Stimulated activated CD4-positive, alpha-beta T cell treated with anti-CD3 and anti-CD28 coated beads, Interleukin-4, amount 100 ng/mL, for 24 hours (primary cell): ENCODE data around the gene BSN.

Experiments used
- DNase-seq: peaks from one replicate; pipeline ENCODE4 v3.0.0-alpha.2; 2020

The BSN gene, protein sequence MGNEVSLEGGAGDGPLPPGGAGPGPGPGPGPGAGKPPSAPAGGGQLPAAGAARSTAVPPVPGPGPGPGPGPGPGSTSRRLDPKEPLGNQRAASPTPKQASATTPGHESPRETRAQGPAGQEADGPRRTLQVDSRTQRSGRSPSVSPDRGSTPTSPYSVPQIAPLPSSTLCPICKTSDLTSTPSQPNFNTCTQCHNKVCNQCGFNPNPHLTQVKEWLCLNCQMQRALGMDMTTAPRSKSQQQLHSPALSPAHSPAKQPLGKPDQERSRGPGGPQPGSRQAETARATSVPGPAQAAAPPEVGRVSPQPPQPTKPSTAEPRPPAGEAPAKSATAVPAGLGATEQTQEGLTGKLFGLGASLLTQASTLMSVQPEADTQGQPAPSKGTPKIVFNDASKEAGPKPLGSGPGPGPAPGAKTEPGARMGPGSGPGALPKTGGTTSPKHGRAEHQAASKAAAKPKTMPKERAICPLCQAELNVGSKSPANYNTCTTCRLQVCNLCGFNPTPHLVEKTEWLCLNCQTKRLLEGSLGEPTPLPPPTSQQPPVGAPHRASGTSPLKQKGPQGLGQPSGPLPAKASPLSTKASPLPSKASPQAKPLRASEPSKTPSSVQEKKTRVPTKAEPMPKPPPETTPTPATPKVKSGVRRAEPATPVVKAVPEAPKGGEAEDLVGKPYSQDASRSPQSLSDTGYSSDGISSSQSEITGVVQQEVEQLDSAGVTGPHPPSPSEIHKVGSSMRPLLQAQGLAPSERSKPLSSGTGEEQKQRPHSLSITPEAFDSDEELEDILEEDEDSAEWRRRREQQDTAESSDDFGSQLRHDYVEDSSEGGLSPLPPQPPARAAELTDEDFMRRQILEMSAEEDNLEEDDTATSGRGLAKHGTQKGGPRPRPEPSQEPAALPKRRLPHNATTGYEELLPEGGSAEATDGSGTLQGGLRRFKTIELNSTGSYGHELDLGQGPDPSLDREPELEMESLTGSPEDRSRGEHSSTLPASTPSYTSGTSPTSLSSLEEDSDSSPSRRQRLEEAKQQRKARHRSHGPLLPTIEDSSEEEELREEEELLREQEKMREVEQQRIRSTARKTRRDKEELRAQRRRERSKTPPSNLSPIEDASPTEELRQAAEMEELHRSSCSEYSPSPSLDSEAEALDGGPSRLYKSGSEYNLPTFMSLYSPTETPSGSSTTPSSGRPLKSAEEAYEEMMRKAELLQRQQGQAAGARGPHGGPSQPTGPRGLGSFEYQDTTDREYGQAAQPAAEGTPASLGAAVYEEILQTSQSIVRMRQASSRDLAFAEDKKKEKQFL (N-terminal part only)

DNA sequence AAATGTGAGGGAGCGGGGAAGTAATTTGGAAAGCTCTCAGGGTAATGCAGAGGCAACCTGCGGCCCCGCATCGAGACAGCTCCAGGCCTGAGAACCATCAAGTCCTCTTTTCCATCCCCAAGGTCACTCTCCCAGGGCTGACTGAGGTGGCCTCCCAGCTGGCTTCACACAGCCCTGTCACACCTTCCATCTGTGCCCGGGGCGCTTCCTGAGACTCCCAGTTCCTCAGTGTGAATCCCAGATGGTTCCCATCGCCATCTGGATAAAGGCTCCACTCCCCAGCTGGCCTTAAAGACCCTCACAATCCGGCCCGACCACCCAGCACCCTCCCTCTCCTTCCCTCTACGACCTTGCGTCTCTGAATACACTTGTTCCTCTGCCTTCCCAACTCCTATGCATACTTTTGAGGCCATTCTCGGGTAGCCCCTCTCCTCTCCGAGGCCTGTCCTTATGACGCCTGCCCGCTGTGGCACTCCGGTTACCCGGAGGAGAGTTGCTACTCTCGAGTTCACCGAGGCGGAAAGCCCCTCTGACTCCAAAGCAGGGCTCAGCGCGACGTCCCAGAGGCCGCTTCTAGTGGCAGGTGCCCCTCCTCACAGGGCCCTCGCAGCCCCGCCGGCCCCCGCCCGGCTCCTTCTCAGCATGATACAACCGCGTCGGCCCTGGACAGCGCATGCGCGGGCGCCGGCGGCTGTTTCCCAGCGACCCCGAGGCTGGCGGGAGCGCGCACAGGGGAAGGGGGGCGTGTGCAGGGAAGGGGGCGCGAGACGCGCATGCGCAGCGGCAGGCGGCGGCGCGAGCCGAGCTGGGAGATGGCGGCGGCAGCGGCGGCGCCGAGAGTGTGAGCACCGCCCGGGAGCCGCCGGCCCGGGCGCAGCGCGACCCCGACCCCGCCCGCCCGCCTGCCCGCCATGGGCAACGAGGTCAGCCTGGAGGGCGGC lies at the start of gene BSN:
Gene BSN (plus strand): TSS at position 786 of the 941 bp plus-strand sequence. CDS start 126 bp downstream, at position 912.
- peak; percentile 90 for DNase-seq

DNA sequence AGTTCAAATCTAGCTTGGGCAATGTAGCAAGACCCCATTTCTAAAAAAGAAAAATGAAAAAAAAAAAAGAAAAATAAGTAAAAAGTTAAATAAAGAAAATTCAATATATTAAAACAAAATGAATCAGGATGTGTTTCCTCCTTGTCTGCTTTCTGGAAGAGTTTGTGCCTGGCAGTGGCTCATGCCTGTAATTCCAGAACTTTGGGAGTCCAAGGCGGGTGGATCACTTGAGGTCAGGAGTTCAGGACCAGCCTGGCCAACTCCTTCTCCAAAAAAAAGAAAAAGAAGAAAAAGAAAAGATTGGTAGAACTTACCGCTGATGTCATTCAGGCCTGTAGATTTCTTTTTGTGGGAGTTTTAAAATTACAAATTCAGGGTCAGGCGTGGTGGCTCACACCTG lies 47.4 kb upstream of the BSN start:
- no peak for DNase-seq

DNA sequence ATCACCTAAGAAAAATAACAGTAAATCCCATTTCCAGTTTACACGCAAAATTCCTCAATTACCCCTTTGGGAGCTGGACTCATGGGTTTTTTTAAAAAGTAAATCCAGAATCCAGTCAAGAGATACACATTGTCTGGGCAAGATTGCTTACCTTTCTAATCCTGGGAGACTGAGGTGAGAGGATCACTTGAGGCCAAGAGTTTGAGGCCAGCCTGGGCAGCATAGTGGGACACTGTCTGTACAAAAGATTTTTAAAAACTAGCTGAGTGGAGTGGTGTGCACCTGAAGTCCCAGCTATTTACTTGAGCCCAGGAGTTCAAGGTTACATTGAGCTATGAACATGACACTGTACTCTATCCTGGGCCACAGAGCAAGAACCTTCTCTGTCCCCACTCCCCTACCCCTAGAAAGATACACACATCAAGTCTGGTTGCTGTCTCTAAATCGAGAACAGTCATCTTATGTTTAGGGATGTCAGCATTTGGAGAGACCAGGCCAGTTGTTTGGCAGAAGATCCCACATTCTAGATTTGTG lies 45.2 kb upstream of the BSN start:
- no peak for DNase-seq

DNA sequence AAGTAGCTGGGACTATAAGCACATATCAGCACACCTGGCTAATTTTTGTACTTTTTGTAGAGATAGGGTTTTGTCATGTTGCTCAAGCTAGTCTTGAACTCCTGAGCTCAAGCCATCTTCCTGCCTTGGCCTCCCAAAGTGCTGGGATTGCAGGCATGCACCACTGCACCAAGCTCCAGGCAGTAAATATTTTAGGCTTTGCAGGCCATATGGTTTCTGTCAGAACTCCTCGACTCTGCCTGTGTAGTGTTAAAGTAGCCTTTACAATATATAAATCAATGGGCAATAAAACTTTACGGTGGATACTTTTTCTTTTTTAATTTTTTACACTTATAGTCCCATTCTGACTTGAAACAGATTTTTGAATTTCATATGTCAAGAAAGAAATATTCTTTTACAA lies 42.6 kb upstream of the BSN start:
- no peak for DNase-seq

DNA sequence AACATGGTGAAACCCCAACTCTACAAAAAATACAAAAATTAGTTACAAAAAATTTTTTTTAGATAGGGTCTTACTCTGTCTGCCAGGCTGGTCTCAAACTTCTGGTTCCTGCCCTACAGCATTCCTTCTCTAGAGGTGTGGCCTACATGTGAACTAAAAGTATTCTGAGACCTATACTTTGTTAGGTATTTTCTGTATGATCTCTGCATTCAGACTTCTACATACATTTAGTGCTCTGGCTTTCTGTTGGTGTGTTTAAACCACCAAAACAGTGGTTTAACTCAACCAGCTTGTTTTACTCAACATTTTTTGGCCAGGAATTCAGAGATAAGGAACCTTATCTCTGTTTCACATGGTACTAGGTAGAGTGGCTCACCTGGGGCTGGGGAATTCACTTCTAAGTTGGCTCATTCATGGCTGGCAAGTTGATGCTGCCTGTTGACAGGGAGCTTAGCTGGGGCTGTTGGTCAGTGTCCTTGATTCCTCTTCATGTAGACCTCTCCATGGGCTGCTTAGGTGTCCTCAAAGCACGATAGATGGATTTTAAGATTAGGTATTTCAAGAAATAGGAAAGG lies 41.4 kb upstream of the BSN start:
- no peak for DNase-seq

DNA sequence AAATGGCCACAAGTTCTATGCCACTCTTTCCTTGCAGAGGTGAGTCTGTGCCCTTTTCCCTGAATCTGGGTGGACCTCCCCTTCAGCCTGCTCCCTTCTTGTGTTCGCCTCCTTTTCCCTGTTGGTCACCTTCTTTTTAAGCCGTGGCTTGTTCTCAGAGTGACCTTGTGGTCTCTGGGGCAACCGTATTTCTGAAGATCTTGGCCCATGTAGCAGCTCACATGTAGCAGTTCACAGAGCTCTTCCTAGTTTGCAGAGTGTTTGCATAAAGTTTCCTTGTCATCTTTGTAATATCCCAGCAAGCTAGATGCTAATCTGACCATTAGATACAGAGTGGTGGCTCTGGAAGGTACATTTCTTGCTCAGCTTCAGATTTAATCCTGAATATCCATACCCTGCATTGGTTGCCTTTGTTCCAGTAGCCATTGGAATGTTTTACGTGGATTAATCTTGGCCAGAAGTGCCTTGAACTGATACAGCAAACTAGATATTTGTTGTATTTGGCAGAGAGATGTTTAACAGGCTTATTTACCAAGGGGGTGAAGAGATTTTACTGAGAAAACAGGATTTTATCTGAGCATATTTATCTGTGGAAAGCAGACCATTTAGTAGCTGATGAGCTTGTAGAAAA lies 40.7 kb upstream of the BSN start:
- DNase-seq, result no peak

DNA sequence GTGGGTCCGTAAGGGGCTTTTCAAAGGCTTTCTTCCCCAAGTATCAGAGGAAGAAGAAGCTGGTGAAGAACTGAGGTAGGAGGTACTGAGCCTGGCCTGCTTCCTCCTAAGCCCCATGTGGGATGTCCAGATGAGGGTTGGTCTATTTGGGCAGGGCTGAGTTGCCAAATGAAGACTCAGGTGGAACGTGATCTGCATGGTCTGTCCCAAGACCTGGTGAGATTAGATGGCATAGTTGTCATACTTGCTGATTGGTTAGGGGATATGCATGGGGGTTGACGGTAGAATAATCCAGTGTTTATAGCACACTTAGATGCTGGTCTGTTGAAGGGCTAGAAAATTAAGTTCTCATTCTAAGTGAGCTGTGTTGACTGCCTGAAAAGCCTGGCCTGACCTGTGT lies 36.3 kb upstream of the BSN start:
- DNase-seq, result no peak

DNA sequence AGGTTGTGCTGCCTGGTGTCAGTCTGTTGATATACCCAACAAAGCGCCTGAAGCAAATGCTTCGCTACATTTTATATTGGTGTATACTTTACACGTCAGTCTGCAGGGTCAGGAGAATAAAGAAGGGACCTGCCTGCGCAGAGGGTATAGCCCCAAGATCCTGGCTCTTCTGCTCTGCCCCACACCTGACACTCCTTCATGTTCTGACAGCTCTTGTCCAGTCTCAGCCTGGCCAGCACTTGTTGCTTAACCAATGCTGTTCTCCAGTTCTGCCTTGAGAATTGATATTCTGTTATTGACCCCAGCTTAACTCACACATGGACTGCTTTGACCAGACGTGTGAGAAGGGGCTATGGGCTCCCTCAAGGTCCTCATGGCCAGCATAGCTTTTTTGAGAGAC lies 35.8 kb upstream of the BSN start:
- DNase-seq, result no peak

DNA sequence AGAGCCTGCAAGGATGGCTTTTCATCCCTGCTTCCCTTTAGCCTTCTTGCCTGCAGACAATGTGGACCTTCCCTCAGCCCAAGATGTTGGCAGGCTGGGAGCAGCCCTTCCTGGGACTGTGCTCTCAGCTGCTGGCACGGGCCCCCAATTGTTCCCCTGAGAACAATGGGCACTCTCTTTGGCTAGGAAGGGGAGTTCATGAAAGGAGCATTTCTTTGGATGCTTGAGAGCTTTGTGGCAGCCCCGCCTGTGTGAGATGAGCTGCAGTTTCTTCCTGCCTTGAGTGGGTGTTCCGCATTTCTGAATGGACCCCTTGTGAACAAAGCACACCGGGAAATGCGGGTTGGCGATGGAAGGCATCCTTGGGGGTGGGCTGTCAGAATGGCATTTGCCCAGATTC lies 35.0 kb upstream of the BSN start:
- DNase-seq, result no peak

DNA sequence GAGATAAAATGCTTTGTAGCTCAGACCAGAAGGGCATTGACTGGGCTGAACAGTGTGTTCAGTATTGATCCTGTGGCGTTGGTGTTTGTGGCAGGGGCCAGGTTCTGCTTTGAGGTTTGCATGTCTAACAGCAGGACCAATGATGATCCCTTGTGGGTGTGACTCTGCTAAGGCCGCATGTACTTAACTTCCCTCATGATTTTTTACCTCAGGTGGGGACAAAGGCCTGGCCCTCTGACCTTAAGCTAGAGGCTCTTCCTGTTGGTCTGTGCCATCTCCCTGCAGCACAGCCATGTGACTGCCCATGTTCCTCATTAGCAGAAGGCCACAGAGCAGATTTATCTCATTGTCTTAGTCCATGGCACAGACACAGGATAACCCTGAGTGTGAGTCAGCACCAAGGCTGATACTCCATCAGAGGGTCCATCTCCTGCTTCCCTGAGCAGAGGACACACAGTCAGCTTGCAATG lies 34.3 kb upstream of the BSN start:
- DNase-seq, result no peak

DNA sequence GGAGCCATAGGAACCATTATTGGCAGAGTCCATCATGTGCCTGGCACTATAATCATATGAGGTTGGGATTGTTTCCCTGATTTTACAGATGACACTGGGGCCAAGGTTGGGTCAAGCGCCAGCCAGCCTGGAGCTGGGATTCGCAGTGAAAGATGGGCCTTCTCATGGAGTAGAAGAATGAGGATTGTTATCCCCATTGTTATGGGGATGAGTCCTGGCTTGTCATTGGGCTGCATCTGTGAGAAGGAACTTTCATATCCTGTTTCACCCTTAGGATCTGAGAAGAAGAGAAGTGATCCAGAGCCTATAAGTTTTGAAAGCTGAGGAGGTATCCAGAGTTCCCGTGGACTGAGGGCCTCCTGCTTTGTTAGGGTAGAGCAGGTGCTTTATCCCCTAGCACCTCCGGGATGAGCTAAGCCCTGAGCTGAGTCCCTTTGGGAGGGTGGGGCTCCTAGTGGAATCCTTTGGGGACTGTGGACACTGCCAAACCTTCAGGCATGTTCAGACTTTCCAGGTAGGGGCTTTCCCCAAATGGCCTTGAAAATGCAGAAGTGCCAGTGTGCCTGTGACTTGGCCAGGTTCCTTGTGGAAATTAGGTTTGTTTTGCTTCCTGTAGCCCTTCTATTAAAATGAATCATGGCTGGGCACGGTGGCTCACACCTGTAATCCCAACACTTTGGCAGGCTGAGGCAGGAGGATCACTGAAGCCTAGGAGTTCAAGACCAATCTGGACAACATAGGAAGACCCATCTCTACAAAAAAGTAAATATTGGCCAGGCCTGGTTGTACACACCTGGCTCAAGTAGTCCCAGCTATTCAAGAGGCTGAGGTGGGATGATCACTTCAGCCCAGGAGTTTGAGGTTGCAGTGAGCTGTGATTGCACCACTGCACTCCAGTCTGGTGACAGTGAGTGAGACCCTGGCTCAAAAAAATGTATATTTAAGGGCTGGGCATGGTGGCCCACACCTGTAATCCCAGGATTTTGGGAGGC lies 30.2 kb upstream of the BSN start:
- DNase-seq, result no peak

DNA sequence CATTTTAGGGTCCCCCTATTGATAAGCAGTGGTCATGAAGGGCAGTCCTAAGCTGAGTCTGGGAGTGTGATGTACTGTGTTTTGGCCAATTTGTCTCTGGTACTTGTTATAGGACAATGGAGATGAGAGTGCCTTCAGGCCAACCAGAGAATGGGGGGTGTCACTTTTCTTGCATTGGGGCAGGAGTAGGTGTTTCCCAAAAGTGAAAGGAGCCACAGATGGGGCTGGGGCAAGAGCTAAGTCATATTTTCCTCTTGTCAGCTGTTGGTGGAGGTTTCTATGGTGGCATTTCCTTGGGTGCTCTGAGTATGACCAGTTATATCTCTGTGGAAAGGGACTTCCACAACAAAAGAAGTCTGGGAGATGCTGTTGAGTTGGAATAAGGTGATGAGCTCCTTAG lies 24.7 kb upstream of the BSN start:
- DNase-seq, result no peak

DNA sequence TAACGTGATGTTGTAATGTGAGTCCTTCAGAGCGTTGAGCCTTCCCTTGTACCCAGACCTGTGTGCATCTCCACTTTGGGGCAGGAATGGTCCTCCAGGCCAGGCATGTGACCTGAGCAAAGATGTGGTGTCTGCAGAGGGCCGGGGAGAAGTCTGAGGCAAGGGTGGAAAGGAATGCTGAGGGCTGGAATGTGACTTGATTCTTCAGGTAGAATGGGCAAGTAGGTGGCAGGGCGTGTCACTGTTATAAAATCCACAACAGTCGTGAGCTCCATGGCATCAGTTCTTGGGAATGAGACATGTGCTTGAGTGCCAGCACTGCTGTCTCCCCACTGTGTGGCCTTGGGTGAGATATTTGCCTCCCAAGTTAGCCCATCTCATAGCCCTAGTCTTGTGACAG lies 24.0 kb upstream of the BSN start:
- no peak for DNase-seq

DNA sequence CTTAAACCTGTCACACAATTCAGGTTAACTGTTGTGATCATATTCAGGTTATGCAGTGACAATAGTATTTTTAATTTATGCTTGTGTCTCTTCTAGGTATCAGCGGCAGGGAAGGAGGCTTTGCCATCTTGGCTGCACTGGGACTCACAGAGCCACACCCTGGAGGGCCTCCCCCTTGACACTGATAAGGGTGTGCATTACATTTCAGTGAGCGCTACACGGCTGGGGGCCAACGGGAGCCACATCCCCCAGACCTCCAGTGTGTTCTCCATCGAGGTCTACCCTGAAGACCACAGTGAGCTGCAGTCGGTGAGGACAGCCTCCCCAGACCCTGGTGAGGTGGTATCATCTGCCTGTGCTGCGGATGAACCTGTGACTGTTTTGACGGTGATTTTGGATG lies 23.6 kb upstream of the BSN start:
- DNase-seq, result no peak

DNA sequence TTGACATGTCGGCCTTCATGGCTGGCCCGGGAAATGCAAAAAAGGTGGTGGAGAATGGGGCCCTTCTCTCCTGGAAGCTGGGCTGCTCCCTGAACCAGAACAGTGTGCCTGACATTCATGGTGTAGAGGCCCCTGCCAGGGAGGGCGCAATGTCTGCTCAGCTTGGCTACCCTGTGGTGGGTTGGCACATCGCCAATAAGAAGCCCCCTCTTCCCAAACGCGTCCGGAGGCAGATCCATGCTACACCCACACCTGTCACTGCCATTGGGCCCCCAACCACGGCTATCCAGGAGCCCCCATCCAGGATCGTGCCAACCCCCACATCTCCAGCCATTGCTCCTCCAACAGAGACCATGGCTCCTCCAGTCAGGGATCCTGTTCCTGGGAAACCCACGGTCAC lies 23.1 kb upstream of the BSN start:
- DNase-seq, result no peak

DNA sequence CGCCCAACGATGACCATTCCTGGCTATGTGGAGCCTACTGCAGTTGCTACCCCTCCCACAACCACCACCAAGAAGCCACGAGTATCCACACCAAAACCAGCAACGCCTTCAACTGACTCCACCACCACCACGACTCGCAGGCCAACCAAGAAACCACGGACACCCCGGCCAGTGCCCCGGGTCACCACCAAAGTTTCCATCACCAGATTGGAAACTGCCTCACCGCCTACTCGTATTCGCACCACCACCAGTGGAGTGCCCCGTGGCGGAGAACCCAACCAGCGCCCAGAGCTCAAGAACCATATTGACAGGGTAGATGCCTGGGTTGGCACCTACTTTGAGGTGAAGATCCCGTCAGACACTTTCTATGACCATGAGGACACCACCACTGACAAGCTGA lies 22.6 kb upstream of the BSN start:
- no peak for DNase-seq

DNA sequence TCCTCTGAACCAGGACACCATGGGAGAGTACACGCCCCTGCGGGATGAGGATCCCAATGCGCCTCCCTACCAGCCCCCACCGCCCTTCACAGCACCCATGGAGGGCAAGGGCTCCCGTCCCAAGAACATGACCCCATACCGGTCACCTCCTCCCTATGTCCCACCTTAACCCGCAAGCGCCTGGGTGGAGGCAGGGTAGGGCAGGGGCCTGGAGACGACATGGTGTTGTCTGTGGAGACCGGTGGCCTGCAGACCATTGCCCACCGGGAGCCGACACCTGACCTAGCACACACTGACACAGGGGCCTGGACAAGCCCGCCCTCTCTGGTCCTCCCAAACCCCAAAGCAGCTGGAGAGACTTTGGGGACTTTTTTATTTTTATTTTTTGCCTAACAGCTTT lies 21.2 kb upstream of the BSN start:
- no peak for DNase-seq

DNA sequence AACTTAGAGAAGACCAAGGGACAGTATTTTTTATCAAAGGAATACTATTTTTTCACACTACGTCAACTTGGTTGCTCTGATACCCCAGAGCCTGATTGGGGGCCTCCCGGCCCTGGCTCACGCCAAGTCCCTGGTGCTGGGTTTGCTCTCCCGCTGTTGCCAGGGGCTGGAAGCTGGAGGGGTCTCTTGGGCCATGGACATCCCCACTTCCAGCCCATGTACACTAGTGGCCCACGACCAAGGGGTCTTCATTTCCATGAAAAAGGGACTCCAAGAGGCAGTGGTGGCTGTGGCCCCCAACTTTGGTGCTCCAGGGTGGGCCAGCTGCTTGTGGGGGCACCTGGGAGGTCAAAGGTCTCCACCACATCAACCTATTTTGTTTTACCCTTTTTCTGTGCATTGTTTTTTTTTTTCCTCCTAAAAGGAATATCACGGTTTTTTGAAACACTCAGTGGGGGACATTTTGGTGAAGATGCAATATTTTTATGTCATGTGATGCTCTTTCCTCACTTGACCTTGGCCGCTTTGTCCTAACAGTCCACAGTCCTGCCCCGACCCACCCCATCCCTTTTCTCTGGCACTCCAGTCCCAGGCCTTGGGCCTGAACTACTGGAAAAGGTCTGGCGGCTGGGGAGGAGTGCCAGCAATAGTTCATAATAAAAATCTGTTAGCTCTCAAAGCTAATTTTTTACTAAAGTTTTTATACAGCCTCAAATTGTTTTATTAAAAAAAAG lies 20.3 kb upstream of the BSN start:
- no peak for DNase-seq
